GM18858 (cell line): ENCODE data around the gene PLK1.

ENCODE experiments used
- ATAC-seq: cut with Tn5 transposase; IDR thresholded peaks from one replicate; pipeline ENCODE4 v1.9.1; 2021; ENCODE audit not compliant: unreplicated experiment

Gene PLK1

DNA sequence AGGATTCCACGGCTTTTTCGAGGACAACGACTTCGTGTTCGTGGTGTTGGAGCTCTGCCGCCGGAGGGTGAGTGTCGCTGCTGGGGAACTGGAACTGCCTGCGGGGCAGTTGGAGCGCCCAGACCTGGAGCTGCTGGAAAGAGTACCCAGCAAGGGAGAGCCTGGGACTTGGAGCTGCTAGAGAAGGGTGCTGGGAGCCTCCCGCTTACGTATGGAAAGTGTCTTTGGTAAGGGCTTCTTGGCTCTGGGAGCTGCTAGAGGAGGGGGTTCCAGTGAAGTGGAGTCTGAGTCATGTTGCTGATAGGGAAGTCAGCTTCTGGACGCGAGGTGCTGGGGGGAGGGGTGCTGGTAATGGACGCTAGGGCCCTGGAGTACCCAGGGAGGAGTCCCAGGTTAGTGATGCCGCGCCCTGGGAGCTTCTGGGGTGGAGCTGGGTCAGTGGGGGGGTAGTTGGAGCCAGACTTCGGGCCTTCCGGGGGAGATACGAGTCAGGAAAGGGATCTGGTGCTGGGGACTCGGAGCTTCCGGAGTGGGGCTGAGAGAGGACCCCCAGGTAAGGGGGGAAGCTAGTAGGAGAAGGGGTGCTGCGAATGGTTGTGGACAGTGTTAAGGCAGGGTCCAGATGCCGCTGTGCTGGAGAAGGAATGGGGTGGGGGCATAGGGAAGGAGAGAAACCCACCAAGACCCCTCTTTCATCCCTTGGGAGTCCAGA is 741 bp downstream of the PLK1 start:
- no peak for ATAC-seq

DNA sequence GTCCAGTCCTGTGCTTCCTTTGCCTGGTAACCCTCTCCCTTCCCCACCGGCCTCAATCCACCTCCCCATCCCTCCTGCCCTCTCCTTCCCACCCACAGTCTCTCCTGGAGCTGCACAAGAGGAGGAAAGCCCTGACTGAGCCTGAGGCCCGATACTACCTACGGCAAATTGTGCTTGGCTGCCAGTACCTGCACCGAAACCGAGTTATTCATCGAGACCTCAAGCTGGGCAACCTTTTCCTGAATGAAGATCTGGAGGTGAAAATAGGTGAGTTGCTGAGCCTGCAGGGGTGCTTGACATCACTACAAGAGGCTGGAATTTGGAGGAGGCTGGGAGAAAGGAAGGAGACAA is 1.3 kb downstream of the PLK1 start:
- no peak for ATAC-seq

DNA sequence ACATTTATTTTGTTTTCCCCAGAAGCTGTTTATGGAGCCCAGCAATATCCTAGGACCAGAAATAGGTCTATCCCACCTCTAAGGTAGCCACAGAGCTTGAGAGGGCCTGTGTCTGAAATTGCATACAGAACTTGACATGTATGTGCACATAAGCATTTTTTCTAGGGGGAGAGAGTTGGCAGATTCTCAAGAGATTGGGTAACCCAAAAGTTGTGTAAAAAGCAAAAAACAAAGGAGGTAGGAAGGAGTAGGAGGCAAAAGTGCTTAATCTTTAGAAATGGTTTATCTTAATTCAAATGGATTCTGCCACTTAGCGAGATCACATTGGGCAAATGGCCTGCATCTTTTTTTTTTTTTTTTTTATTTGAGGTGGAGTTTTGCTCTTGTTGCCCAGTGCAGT is 3.5 kb downstream of the PLK1 start:
- ATAC-seq, result no peak

DNA sequence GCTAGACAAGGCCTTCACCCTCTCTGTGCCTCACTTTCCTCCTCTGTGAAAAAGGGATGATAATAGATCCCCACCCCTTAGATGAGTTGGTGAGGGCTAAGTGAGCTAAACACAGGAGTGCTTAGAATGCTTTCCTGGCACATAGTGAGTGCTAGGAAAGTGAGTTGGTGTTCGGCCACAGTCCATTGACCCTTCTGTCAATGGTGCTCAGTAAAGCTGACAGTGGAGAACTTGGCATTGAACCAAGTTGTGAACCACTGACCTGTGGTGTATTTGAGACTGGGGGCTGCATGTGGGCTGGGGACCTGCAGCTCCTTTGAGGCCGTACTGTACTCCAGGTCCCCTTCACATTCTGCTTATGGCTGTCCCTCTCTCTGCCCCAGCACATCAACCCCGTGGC is 4.8 kb downstream of the PLK1 start:
- ATAC-seq, result no peak

DNA sequence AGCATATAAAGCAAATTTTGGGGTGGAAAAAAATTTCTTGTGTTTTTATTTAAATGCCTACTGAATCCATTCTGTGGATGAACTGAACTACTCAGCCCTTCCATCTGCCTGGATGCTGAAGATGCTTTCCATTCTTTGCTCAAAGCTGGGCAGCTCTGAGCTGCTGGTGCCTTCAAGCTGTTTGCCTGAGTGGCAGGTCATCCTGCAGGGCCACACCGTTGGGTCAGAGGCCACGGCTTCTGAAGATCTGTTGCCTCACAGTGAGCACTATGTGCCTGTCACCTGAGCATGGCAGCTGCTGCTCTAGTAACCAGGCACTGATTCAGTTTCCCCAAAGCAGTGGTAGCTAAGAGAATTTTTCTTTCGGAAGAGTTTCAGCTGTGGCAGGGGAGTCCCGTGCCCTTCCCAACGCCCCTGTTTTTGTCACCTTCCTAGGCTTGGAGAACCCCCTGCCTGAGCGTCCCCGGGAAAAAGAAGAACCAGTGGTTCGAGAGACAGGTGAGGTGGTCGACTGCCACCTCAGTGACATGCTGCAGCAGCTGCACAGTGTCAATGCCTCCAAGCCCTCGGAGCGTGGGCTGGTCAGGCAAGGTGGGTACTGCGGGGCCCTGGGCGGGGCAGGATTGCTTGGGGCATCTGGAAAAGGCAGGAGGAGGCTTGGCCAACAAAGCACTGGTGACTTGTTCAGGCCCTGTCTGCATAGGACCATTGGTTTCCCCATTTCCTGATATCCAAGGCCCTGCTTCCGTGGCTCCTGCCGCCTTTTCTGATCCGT is 8.5 kb downstream of the PLK1 start:
- no peak for ATAC-seq

DNA sequence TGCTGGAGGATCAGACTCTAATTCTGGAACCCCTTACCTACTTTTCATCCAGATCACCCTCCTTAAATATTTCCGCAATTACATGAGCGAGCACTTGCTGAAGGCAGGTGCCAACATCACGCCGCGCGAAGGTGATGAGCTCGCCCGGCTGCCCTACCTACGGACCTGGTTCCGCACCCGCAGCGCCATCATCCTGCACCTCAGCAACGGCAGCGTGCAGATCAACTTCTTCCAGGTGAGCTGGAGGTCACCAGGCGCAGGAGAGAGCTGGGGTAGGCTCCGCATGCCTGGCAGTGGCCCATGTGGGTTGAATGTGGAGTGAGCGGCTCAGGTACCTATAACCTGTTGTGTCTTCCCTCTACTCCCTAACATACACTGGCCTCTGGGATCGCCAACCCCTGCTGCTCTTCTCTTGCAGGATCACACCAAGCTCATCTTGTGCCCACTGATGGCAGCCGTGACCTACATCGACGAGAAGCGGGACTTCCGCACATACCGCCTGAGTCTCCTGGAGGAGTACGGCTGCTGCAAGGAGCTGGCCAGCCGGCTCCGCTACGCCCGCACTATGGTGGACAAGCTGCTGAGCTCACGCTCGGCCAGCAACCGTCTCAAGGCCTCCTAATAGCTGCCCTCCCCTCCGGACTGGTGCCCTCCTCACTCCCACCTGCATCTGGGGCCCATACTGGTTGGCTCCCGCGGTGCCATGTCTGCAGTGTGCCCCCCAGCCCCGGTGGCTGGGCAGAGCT is 10.9 kb downstream of the PLK1 start:
- no peak for ATAC-seq

DNA sequence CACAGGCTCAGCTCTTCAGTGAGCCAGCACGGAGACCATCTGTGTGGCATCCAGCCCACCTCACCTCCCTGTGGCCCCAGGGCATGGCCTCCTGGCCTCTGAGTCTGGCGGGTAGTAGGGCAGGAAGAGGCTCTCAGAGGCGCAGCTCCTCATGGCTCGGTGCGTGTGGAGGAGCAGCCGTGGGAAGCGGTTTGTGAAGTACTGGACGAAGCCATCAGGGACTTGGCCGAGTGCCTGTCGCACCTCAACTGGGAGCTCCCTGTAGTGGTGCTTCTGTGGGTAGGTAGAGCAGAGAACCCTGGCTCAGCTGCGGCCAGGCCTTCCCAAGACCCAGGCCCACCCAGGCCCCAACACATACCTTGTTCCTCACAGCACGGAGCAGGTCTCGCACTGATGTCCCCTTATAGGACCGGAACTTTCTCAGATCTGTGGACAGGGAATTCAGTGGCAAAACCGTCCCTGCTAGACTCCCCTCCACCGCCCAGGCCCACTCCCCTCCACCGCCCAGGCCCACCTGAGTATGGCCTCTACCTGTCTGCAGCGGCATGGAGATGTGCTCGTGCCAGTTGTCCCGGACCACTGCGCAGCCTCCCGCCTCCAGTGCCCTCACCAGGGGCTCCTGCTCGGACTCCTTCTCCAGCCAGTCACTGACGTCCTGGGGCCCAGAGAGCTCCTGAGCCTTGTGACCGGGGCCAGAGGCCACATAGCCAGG is 12.2 kb downstream of the PLK1 start:
- ATAC-seq, result no peak

DNA sequence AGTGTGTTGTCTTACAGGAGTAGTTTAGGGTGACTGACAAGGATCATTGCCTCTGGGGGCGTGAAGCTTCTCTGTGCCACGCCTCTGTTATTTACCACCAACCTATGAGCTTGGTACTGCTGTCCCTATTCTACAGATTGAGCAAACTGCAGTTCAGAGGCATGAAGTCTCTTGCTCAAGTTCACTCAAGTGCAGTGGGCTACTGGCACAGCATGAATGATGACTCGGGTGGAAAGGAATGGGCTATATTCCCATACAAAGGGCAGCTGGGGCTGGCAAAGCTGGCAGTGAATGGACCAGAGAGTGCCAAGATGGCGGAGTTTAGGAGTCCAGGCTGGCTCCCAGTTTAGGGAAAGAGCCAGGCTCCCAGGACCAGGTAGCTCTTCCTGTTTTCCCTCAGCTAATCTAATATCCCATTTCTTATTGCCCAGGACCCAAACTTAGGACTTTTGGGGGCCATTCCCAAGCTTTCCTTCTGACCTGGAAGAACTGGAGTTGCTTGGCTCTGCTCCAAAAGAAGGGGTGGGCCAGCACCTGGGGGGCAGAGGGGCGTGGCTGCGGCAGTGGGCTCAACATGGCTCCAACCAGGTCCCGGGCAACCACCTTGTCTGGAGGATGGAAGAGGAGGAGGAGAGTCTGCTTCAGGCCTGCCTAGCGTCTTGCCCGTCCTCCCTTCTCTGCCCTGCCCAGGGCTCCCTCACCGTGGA is 12.9 kb downstream of the PLK1 start:
- ATAC-seq, result no peak

DNA sequence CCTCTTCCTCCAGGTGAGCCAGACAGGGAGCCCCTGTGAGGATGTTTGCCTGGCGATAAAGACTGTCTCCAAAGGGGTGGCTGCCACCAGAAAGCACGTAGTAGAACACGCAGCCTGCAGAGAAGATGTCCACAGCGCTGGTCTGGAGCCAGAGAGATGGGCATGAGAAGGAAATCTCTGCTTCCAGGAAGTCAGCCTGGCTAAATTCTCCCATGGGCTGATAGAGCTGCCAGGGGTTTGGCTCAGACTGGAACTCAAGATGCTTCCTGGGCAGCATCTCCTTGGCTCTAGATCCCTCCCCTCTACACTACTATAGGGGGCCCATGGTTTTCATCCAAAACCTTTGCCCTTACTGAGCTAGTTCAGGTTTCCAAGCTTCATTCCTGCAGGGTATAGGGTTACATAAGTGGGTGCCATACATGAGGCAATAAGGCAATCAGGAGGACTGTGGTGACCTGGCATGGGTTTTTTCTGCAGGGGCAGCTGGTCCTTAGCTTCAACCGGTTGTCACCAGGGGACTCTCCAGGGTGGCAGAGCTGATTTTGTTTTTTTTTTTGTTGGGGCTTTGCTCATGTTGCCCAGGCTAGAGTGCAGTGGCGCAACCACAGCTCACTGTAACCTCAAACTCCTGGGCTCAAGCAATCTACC is 13.6 kb downstream of the PLK1 start:
- ATAC-seq, result no peak

DNA sequence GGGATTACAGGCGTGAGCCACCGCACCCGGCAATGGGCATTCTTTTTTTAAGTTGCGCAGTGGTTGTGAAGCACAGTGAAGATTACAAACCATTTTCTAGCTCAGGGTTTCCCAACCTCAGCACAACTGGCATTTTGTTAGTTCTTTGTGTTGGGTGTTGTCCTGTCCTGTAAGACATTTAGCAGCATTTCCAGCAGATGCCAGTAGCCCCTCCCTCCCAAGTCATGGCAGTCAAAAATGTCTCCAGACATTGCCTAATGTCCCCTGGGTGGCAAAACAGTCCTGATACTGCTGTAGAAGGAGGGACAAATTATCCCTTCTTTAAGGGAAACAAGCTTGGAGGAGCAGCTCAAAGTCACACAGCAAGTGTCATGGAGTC is 15.6 kb downstream of the PLK1 start:
- no peak for ATAC-seq

DNA sequence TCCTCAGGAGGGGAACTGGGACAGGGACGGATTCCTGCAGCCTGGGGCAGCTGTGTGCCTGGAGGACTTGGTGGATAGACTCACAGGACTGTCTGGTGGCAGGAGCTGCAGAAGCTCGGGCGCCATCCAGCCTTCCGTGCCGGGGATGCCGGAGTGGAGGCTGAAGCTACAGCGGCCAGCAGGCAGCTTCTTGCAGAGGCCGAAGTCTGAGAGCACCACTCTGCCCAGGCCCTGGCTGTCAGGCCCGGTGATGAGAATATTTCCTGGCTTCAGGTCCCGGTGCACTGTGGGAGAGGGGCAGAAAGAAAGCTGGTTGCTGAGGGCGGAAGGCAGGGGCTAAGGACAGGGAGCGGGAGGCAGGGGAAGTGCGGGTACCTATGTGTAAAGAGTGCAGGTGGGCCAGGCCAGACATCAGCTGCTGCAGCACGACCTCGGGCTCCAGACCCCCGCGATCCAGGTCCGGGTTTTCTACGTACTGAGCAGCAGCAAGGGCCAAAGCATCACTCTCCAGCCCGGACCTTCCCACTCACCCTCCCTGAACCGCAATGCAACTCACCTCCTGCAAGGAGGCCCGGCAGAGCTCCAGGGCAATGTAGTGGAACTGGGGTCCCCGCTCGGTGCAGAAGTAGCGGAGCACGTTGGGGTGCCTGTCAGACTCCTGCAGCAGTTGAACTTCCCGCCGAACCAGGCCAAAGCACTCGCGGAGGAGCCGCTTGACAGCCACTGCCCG is 16.1 kb downstream of the PLK1 start:
- no peak for ATAC-seq

DNA sequence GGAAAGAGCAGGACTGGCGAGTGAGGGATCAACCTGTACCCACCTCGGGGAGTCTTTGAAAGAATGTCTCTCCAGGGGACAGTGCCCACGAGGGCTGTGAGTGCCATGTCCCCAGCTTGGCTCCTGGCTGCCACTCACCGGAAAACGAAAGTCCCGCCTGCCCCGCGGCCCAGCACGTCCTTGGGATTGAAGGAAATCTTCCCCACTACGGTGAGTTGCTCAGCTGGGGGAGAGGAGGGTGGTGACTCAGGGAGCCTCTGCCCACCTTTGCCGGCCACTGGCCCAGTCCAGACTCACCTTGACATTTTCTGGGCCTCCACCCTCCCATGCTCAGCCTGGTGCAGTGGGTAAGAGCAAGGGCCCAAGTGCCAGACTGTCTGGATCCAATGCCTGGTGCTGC is 17.1 kb downstream of the PLK1 start:
- no peak for ATAC-seq

DNA sequence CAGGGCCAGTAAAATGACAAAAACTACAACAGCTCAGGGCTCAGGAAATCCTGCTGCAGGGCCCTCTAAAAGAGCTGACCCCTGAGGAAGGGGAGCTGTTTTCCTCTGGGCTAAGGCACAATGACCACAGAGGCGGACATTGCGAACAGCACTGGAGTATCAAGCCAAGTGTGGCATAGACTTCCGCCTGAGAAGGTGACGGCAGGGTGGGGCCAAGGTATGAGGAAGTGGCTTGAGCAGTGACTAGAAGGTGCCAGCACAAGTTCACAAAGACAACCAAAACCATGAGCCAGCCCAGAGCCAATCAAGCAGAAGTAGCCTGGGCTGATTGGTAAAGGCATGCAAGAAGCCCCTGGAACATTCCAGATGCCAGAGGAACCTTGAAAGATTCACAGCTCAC is 20.4 kb downstream of the PLK1 start:
- ATAC-seq, result no peak

DNA sequence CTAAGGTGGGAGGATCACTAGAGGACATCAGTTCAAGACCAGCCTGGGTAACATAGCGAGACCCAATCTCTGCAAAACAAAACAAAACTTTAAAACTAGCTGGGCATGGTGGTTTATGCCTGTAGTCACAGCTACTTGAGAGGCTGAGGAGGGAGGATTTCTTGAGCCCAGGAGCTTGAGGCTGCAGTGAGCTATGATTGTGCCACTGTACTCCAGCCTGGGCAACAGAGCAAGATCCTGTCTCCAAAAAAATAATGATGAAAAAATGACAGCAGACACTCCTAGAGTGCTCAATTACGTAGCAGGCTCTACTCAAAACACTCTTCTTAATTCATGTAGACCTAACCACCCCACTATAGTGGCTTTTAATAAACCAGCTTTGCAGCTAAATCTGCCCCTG is 21.4 kb downstream of the PLK1 start:
- no peak for ATAC-seq

DNA sequence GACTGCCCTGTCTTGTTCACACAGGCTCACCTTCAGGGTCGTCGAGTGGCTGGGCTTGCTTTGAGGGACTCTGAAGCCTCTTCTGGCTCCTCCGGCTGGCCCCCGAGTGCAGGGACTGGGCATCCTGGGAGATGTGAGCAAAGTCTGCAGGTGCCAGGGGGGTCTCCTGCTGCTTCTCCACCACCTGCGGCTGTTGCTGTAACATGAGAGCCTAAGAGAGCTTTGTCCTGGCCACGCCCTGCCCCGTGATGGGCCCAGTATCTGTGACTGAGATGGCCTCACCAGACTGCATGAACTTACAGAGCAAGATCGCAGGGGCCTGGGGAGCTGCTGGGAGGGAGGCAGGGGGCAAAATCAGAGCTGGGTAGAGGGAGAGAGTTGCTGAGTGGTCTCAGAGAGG is 21.8 kb downstream of the PLK1 start:
- ATAC-seq, result no peak

DNA sequence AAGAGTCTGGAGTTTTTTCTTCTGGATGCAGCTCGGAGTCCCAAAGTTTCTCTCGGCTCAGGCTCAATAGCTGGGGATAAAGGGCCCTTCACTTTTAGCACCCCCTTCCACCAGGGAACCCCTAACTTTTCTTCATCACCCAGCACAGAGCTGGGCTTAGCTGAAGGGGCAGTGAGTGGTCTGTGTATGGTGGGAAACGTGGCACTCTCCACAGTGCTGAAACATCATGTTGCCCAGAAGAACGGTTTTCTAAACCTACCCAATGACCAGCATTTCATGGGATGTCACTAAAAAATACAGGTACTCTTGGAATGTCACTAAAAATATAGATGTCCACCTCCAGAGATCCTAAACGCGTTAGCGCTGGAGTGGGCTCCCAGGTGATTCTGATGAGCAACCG is 22.4 kb downstream of the PLK1 start:
- ATAC-seq, result no peak

DNA sequence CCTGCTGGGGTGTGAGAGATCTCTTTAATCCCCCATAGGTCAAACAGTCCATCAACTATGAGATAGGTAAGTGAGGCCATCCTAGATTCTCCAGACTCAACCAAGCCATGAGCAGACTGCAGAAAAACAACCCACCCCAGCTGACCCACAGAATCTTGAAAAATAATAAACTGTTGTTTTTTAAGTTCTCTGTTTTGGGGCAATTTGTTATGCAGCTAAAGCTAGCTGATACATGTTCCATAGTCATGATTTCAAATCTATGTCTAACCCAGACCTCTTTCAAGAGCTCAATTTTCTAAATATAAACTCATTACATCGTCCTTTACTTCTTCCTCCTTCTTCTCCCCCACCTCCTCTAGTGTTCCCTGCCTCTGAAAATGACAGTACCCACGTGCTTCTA is 24.3 kb downstream of the PLK1 start:
- ATAC-seq, result no peak

DNA sequence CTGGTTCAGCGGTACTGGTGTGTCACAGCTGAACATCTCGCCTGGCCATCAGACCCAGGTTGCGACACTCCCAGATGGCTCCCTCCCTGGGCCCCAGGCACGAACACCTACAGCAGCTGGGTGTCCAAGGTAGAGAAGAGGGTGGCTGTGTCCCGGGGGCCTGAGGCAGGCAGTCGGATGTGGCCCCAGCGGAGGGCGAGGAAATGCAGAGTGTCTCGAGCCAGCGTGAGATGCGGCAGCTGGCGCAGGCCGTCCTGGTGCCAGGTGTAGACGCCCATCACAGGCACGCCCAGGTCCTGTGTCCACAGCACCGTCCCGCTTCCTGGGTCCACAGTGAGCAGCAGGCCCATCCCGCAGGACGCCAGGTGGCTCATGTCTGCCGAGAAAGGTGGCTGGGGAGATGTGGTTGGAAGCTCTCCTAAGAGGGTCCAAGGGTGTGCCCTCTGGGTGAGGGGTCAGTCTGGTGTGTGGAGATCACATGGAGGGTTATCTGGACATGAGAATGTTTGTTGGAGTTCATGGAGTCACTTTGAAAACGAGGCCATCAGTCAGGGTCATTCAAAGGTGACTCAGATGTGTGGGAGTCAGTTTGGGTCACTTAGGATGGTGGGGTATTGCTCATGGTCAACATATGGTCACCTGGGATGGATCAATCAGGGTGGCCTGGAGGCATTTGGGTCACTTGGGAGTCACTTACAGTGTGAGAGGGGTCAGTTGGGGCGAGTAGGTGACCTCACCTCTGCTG is 26.3 kb downstream of the PLK1 start:
- ATAC-seq, result no peak

DNA sequence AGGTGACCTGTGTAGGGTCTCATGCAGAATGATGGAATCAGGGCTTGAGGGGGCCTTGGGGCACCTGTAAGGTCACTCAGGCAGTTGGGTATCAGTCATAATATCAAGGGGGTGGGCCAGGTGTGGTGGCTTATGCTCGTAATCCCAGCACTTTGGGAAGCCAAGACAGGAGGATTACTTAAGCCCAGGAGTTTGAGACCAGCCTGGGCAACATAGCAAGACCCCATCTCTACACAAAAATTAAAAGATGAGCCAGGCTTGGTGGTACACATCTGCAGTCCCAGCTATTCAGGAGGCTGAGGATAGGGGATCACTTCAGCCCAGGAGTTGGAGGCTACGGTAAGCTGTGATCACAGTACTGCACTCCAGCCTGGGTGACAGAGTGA is 26.8 kb downstream of the PLK1 start:
- no peak for ATAC-seq
